CD4-positive, alpha-beta T cell treated with Interleukin-17A for 1 hour (primary cell): ENCODE measurements around the gene EXPH5.

Experiments used
- DNase-seq: peaks from one replicate; pipeline ENCODE4 v3.0.0-alpha.2; 2020

Gene EXPH5

GRCh38 chr11:108511851-108512474 is 81.6 kb downstream of the EXPH5 start:
- no peak for DNase-seq

- DNase-seq: no peak
These were observed 84.6 kb downstream of the EXPH5 start for GRCh38 chr11:108508653-108509593.

- DNase-seq: no peak
These were observed 92.2 kb downstream of the EXPH5 start for GRCh38 chr11:108501396-108501795.

GRCh38 chr11:108500721-108501120 is 92.8 kb downstream of the EXPH5 start:
- no peak for DNase-seq

- no peak for DNase-seq
These were observed 93.4 kb downstream of the EXPH5 start for GRCh38 chr11:108500169-108500568.

GRCh38 chr11:108498816-108499408 is 94.7 kb downstream of the EXPH5 start:
- no peak for DNase-seq

- peak; percentile 46 for DNase-seq
These were observed 95.3 kb downstream of the EXPH5 start, which contains the start of gene POGLUT3 for GRCh38 chr11:108498046-108498815. POGLUT3 (minus strand) TSS chr11:108498384; CDS start chr11:108498366, 18 bp downstream.

GRCh38 chr11:108497317-108498045 is 96.1 kb downstream of the EXPH5 start:
- DNase-seq: peak; percentile 80

GRCh38 chr11:108496643-108497256 is 96.8 kb downstream of the EXPH5 start:
- DNase-seq: no peak

GRCh38 chr11:108495326-108495725 is 98.2 kb downstream of the EXPH5 start:
- DNase-seq: no peak

GRCh38 chr11:108494182-108494581 is 99.4 kb downstream of the EXPH5 start:
- DNase-seq: no peak

- DNase-seq: no peak
These were observed 101.6 kb downstream of the EXPH5 start for GRCh38 chr11:108491936-108492335.

GRCh38 chr11:108486828-108487227 is 106.7 kb downstream of the EXPH5 start:
- no peak for DNase-seq

- DNase-seq: no peak
These were observed 107.2 kb downstream of the EXPH5 start for GRCh38 chr11:108486331-108486730.

- DNase-seq: no peak
These were observed 110.4 kb downstream of the EXPH5 start for GRCh38 chr11:108483163-108483562.

GRCh38 chr11:108474664-108475463 is 118.7 kb downstream of the EXPH5 start:
- no peak for DNase-seq

GRCh38 chr11:108472681-108473080 is 120.9 kb downstream of the EXPH5 start:
- DNase-seq: no peak

- DNase-seq: no peak
These were observed 125.1 kb downstream of the EXPH5 start for GRCh38 chr11:108468478-108468864.

GRCh38 chr11:108467091-108467823 is 126.3 kb downstream of the EXPH5 start, which contains the start of gene C11orf65:
C11orf65 (minus strand) TSS chr11:108467529; CDS start chr11:108461559, 5,970 bp downstream.
- DNase-seq: peak; percentile 98

GRCh38 chr11:108466405-108466804 is 127.2 kb downstream of the EXPH5 start:
- DNase-seq: peak; percentile 29
